HG03520 (cell line): ENCODE data around the gene CDT1.
"Not testable (repeated sequence)": the region's sequence is repeated elsewhere in the genome, so short reads cannot be mapped to it uniquely, and the experiment has no call there.

Experiments
- ATAC-seq: cut with Tn5 transposase; IDR thresholded peaks from one replicate; pipeline ENCODE4 v1.9.1; 2021; ENCODE audit warnings: mild to moderate bottlenecking, moderate library complexity; ENCODE audit not compliant: unreplicated experiment

CDT1 gene

DNA sequence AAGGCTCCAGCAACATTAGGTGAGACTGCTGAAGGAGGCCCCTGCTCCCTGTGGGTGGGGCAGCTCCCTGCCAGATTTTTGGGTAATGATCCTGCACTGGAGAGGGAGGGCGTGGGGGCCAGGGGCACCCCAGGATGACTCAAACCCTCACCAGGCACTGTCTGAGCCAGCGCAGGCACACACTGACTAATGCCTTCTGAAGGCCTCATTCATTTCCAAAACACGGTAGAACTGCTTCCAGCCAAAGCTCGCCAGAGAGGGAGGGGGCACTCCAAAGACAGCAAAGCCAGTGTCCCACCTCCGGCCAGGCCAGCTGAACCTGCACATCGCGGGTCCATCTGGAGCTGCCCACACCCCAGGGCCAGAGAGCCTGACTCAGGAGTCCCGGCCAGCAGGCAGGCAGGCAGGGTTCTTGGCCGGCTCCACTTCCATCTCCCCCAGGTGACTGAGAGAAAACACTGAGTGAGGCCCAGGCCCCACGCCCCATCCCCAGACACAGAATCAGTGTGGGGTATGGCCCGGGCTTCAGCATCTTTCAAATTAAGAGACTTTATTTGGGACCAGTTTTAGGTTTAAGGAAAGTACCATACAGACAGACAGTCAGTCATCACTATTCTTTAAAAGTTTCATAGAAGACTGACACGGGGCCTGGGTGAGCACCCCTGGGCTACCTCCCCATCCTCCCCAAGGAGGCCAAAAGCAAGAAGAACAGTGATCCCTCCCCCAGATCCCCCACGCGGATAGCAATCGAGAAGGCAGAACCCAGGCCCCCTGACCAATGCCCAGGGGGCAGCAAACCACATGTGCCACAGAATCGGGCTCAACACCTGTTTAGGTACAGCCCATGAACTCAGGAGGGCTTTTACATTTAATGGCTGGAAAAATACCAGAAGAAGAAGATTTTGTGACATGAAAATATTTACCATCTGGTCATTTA lies 20.9 kb upstream of the CDT1 start:
- ATAC-seq, result no peak

DNA sequence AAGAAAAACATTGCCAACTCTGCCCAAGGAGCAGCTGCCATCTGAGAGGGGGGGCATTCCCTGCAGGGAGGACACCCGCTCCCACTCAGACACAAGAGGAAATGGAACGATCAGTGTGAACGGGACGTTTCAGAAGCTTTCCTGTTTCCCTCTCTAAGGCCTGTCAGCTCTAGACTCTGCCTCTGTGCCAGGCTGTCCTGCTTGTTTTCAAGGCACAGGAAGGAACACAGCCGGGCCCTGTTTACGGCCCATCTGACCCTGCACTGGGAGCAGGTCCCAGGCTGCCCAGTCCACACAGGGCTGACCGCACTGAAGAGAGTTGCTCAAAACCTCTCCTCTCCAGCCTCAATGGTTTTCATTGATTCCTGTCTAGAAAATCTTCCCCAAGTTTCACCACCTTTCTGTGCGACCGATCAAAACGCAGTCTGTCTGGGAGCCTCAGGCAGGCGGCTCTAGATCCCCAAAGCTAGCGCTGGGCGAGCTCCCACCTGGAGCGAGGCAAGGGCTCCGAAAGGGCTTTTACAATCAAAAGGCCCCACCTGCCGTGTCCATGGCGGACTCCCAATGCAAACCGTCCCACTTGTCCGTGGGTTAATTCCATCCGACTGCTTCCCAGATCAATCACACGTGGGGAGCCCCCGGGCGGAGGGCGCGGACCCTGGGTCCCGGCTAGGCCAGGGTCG lies 20.1 kb upstream of the CDT1 start:
- ATAC-seq, result no peak

DNA sequence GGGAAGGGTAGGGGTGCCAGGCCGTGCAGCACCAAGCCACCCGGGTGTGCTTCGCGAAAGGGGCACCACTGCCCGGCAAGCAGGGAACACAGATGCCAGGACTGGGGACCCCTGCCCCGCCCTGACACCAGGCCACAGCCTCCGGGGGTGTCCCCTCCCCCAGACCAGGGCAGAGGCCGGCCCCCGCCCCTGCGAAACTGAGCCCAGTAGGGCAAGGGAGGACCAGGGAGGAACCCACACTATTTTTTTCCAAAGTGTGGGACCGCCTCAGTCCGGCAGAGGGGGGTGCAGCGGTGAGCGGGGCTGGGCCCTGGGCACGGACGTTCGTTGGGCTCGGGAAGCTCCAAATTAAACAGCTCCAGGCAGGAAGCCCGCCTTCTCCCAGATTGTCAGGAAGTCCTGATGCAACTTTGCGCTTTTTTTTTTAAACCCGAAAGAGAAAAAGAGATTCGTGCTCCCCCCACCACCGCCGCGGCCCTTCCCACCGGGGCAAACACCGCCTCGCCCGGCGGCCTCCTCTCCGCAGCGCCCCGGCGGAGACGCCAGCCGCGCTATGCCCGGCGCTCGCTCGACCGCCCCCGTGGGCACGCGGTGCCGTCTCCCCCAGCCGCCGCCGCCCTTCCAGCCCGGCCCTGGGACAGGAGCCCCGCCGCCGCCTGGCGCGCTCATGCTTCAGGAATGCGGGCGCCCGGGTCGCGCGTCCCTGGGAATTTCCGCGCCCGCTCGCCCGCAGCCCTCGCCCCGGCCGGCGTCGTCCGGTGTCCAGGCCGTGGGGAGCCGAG lies 19.3 kb upstream of the CDT1 start:
- ATAC-seq, result no peak

DNA sequence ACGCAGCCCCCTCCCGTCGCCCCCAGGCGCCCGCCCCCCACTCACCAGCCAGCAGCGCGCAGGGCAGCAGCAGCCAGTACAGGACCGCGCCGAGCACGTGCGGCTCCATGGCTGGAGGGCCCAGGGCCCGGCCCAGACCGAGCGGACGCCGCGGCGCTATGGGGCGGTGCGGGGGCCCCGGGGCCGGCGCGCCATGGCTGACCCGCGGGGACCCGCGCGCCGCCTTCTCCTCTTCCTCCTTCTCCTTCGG lies 18.8 kb upstream of the CDT1 start:
- no peak for ATAC-seq

- ATAC-seq, result no peak
Observed at GRCh38 chr16:88785106-88785924, 18.3 kb upstream of the CDT1 start, which contains the start of gene PIEZO1. Gene PIEZO1, minus strand, starts transcription at chr16:88785220. Its CDS starts 256 bp downstream, at chr16:88784964.

DNA sequence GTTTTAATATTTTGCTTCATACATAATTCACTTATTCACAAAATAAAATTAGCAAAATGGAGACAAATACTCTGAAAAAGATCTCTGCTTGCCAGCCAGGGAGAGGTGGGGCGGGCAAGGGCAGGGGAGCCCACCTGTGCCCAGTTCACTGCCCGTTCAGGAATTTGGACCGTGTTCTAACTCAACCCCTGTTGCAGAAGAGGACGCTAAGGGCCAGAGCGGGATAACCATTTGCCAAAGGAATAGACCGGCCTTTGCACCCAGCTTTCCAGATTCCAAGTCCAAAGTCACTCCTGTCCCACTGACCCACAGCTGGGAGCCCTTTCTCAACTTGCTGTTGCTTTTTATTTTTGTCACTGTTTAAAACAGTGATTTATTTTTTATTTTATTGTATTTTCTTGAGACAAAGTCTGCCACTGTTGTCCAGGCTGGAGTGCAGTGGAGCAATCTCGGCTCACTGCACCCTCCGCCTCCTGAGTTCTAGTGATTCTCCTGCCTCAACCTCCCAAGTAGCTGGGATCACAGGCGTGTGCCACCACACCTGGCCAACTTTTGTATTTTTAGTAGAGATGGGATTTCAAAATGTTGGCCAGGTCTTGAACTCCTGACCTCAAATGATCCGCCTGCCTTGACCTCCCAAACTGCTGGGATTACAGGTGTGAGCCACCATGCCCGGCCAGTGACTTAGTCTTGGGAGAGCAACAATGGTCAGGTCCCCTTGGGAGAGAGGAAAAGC lies 15.8 kb upstream of the CDT1 start:
- ATAC-seq, result no peak

DNA sequence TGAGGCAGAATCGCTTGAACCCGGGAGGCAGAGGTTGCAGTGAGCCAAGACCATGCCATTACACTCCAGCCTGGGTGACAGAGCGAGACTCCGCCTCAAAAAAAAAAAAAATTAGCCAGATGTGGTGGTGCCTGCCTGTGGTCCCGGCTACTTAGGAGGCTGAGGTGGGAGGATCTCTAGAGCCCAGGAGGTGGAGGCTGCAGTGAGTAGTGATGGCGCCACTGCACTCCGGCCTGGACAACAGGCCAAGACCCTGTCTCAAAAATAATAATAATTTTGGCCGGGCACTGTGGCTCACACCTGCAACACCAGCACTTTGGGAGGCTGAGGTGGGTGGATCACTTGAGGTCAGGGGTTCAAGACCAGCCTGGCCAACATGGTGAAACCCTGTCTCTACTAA lies 14.8 kb upstream of the CDT1 start:
- ATAC-seq, result not testable (repeated sequence)

- no peak for ATAC-seq
Observed at GRCh38 chr16:88789594-88789993, 14.0 kb upstream of the CDT1 start.

DNA sequence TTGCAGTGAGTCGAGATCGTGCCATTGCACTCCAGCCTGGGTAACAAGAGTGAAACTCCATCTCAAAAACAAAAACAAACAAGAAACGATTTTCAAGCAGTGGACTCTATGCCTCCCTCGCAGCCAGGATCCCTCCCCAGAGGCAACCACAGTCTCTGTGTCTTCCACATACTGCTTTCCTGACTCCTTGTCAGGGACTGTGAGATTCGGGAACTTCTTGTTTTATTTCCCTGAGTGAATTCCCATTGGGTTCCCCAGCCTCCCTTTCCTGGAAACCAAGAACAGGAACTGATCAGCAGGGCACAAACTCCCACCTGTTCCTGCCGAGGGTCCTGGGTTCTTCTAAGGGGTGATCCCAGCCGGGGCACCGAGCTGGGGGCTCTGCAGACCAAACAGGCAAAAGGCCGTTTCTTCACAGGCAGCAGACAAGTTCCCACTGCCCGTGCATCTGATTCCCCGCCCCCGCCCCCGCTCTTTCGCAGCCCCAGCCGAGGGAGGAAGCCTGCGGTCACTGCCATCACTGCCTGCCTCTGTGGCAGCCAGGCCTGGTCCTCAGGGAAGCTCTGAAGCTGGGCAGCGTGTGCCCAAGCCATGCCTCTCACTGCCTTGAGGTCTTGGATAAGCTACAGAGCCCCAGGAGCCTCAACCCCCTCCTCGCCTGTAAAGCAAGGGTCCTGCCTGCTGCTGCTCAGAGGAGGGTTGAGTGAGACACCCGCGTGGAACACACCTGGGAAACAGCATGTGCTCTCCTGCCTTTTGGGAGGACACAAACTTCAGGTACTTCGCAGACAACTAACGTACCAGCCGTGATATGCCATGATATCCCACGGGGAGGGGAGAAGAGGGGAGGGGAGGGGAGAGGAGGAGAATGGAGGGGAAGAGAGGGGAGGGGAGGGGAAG lies 13.0 kb upstream of the CDT1 start:
- no peak for ATAC-seq

- no peak for ATAC-seq
Observed at GRCh38 chr16:88792078-88792550, 11.5 kb upstream of the CDT1 start.

DNA sequence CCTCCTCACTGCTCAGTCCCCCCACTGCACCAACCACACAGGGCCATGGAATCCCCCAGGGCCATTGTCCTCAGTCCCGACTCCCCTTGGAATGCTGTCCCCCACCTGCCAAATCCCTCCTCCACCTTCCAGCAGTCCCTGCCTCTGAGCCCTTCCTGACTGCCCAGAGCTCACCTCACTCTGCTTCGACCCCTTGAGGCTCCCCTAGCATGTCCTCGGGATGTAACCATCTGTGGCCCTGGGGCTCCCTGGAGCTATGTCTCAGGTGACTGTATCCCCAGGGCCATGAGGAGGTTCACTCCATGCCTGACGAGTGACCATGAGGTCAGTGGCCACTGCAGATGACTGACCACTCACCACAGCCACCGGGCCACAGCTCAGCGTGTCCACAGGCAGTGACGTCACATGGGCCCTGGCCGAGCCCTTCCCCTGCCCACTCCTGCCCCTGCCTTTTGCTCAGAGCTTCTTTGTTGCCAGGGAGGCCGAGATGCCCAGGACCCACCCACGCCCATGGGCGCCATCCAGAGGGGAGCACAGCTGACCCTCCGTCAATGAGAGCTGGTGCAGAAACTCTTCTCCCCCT lies 10.8 kb upstream of the CDT1 start:
- ATAC-seq, result no peak

DNA sequence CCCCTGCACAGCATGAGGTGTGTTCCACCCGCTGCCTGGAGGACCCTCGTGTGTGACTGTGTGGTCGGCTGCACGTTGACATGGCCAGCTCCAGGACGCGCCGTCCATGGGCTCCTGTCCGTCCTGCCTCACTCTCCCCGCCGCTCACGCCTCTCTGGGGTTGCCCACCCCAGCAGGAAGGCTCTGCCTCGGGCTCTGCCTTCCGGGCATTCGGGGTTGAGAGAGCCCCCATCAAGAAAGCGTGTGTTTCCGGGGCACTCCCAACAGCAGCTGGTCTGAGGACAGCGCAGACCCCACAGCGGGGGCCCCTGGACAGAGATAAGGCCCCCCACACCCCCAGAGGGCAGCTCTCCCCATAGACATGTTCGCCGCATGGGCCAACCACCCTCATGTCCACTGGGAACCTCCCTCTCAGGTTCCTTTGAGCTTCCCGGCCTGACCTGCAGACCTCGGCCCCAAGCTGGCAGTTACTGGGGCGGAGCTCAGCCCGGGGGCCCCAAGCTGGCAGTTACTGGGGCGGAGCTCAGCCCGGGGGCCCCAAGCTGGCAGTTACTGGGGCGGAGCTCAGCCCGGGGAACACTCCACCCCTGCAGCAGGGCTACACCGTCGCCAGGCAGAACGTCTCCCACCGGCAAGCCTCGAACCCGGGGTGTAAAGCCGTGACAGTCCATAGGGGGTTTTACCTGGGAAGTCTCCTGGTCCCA lies 10.2 kb upstream of the CDT1 start:
- ATAC-seq, result no peak

DNA sequence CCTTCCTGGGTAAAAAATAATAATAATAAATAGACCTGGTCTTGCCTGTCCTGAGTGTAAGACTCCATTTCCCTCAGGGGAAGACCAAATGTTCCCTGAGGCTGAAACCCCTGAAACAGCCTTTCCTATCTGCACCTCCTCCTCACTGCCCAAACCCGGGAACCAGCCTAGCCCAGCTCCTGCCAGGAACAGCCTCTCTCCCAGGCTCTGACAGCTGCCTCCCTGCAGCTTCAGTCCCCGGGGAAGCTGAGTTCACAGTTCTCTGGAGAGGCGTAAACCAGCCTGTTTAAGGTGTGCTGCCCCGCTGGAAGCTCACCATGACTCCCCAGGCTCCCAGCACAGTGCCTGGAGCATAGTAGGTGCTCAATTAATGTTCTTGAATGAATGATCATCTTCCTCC lies 7.3 kb upstream of the CDT1 start:
- ATAC-seq, result no peak

- no peak for ATAC-seq
Observed at GRCh38 chr16:88798073-88798472, 5.5 kb upstream of the CDT1 start.

DNA sequence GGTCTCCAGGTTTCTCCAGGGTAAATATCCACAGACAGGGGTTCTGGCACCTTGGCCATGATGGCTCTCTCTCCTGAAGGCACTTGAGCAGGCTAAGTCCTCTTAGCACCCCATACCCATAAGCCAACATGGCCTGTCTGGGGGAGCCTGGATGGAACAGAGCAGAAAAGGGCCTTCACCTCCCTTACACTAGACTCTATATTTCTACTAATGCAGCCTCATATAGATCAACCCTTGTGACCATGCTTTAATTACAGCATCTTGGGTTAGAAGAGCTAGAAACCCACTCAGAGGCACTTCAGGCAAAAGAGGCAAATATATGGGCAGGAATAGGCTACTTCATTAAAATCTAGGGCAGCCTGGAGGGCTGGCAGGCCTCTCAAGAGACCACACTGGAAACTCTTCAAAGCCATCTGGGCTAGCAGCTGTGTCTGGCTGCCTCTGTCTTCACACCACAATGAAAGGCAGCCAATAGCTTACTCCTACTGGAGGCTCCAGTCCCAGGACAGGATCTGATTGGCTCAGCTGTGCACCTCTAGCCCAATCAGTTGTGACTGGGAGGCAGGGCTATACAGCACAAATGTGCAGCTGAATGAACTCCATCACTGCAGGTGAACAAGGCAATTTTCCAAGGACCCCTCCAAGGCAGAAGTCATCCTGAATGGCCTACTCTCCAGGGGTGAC lies 4.7 kb upstream of the CDT1 start:
- no peak for ATAC-seq

DNA sequence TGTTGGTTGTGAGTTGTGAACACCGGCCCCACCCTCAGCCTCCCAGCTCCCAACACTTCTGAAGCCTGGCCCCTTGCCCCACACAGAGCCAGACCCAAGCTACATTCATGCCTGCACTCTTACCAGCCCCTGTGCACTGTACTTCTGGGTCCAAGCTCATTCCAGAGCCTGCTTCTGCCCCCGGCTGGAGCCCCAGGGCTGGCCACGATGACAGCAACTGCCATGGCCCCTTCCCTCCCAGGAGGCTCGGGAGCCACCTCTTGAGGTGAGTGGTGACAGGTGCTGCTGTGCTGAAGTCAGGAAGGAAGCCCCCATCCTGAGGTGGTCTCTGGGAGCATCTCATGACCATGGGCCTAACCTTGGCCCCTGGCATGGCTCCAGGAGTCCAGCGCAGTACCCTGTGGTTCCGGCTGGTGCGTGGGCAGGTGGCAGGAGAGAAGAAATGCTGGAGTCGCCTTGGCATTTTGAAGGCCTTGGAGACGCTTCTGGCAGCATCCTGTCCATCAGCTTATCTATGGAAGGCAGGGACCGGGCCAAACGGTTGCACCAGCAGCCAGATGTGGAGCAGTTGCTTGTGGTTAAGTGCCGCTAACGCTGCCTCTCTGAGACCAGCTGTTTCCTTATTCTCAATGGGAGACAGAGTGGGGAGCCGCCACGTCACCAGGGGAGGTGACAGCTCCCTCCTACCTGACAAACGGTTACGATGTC lies 3.9 kb upstream of the CDT1 start:
- no peak for ATAC-seq

DNA sequence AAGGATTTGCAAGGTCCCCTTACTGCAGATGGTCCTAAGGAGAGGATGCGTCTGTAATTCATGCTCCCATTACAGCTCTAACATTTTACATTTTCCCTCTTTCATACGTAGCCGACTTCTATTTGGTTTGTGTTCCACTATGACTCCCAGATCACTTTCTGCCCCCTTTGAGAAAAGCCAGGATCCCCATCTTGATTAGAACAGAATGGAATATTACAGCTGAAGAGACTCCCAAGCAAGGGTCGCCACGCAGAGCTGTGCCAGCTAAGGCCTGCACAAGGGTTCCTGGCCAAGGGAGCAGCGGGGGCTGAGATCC lies 3.4 kb upstream of the CDT1 start:
- ATAC-seq, result no peak
